Sciatic nerve (tissue), 2 donors: ENCODE data around the gene IL17RE. TPM values are rescaled to one million over a fixed set of nuclear protein-coding genes. Genes with fewer than 3 reads are reported as not detected.
A peak's percentile ranks its signal among the peaks of the same experiment; 100 is the strongest.
"Not testable (repeated sequence)": the region's sequence is repeated elsewhere in the genome, so short reads cannot be mapped to it uniquely, and the experiment has no call there.

Experiments
- ATAC-seq: fragments of 200-7000 bp; cut with Tn5 transposase; one replicate; pipeline ENCODE4 v1.9.1; 2020; ENCODE audit warnings: mild to moderate bottlenecking, moderate library complexity
- DNase-seq: peaks from one replicate; pipeline ENCODE4 v3.0.0-alpha.2; 2020; ENCODE audit warnings: low spot score
- intact Hi-C: fragments of 100-400 bp; cut with DNase I; formaldehyde crosslinking; loops from one replicate; pipeline ENCODE4 v1.14.2; 2022
- total RNA-seq: library from RNA; stranded (reverse); fragmentation: NEBNext Ultra II Directional; extraction: Animal tissue kit (Norgen Biotek cat#: 25700); gene quantifications from one replicate; pipeline ENCODE4 v1.2.1, GENCODE V29; 2021
- donor health status: DM: no; HTN: no; CAD: no.
- donor health status: DM: no; HTN: no; CAD: no.

Gene IL17RE
- total RNA-seq, 1 donor from 2014 or later = 5.3 TPM

GRCh38 chr3:9878700-9879099 is 23.9 kb upstream of the IL17RE start:
- intact Hi-C loops = no loop called here
- DNase-seq (no peak), ATAC-seq (peak; percentile 53)

GRCh38 chr3:9879830-9880549 is 22.7 kb upstream of the IL17RE start, which contains the start of gene CIDEC:
Gene CIDEC (minus strand): TSS chr3:9880253. CDS start chr3:9878486, 1,767 bp downstream.
- ATAC-seq (peak; percentile 52), DNase-seq (no peak)
- intact Hi-C loops = no loop called here

- intact Hi-C loops = no loop called here
- no peak for DNase-seq
Observed at GRCh38 chr3:9881441-9881840, 21.2 kb upstream of the IL17RE start.

DNA sequence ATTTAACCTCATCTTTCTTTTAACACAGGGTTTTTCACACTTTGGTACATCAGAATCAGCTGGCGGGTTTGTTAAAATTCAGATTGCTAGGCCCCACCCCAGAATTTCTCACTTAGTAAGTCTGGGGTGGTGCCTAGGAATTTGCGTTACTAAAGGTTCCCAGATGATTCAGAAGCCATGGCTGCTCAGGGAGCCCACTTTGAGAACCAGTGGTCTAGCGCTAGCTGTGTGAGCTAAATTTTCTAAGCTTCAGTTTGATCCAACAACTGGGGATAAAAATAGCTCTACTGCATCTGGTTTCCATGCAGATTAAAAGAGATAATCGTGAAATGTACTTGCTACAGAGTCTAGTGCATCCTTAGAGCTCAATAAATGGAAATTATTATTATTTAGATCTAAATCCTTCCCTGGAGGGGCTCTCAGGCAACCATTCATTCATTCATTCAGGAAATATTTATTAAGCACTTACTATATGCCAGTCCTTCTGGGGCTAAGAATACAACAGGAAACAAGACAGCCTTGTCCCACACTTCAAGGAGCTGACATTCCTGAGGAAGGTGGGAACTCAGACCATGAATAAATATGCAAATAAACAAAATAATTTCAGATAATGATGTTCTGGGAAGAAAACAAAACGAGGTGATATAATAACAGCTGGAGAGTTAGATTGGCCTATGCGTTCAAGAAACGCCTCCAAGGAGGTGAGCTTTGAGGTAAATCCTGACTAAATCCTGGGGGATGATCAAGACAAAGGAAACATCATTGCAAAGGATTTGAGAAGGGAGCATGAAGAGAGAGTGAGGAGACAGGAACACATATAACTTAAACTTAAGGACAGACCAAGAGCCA is 18.7 kb upstream of the IL17RE start:
- intact Hi-C loops = no loop called here
- no peak for DNase-seq
- no peak for ATAC-seq

More at GRCh38 chr3:9881441-9881840, 21.2 kb upstream of the IL17RE start:
- no peak for ATAC-seq

- DNase-seq (no peak), ATAC-seq (peak; percentile 15)
- intact Hi-C loops = no loop called here
Observed at GRCh38 chr3:9884555-9885165, 18.0 kb upstream of the IL17RE start.

- no peak for DNase-seq
- intact Hi-C loops = no loop called here
- no peak for ATAC-seq
Observed at GRCh38 chr3:9886328-9886727, 16.3 kb upstream of the IL17RE start.

- intact Hi-C loops = no loop called here
- DNase-seq (no peak), ATAC-seq (no peak)
Observed at GRCh38 chr3:9887480-9887879, 15.2 kb upstream of the IL17RE start.

DNA sequence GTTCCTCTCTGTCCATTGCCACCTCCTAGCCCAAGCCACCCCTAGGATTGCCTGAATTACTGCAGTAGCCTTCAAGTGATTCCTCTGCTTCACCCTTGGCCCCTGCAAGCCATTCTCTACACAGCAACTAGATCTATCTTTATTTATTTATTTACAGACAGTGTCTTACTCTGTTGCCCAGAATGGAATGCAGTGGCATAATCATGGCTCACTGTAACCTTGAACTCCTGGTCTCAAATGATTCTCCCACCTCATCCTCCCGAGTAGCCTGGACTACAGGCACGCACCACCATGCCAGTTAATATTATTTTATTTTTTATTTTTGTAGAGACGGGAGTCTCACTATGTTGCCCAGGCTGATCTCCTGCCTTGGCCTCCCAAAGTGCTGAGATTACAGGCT is 14.1 kb upstream of the IL17RE start:
- no peak for ATAC-seq
- intact Hi-C loops = no loop called here
- DNase-seq = no peak

DNA sequence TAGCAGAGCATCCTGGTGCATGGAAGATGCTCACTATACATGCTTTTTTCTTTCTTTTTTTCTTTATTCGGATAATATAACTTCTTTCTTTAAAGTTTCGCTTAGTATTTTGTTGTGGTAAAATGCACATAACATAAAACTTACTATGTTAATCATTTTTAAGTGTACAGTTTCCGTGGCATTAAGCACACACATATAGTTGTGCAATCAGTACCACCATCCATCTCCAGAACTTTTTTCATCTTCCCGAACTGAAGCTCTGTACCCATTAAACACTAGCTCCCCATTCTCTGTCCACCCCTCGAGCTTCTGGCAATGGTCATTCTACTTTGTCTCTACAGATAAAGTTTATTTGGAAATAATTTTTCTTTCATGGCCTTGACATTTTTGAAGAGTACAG is 13.2 kb upstream of the IL17RE start:
- DNase-seq = no peak
- intact Hi-C loops = no loop called here
- no peak for ATAC-seq

DNA sequence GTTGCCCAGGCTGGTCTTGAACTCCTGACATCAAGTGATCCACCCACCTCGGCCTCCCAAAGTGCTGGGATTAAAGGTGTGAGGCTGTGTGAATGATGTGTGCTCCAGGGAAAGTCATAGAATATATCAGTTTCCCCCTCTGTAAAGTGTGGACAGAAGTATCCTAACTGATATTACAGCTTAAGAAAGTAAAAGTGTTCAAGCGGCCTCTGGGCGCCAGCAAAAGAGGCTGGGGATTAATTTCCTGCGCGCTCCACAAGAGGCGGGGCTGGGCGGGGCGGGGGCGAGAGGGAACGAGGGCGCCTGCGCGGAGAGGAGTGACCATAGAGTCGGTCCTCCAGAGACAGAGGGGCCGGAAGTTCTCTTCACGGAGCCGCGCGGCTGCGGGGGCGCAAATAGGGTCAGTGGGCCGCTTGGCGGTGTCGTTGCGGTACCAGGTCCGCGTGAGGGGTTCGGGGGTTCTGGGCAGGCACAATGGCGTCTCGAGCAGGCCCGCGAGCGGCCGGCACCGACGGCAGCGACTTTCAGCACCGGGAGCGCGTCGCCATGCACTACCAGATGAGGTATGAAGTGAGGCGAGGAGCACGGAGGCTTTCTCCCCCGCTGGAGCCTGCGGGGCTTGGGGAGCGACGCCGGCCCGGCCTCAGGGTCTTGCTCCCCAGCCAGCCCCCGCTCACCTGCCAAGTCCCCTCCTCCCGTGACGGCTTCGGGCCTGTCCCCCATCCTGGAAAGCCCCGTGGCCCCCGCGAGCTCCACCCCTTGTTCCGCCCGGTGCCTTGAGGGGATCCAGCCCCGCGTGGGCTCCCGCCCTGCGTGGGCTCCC is 12.2 kb upstream of the IL17RE start, which contains the start of gene JAGN1:
Gene JAGN1, plus strand, starts transcription at position 362 of the 823 bp plus-strand sequence. Its CDS starts 113 bp downstream, at position 475.
- intact Hi-C loops = no loop called here
- peak; percentile 93 for DNase-seq
- ATAC-seq = peak; percentile 98

DNA sequence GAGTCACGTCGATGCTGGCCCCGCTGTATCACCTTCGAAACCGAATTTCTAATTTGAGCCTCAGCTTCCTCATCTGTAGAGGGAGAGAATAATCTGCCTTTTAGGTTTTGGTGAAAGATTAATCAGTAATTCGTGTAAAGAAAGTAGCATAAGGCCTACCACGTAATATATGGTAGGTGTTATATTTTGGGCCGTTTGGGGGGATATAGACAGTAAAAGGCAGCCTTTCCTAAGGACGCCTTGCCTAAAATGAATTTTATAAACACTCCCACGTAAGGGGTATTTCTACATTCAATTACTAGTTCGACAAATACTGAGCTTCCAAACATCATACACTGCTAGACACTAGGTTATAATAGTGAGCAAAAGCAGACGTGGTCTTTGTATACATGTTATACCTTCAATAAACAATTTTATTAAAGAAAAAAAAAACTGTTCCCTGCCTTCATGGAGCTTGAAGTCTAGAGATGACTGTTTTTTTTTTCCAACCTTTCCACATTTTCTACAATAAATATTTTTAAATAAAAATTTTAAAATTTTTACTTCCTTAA is 11.5 kb upstream of the IL17RE start:
- ATAC-seq (no peak), DNase-seq (no peak)
- intact Hi-C loops = no loop called here

DNA sequence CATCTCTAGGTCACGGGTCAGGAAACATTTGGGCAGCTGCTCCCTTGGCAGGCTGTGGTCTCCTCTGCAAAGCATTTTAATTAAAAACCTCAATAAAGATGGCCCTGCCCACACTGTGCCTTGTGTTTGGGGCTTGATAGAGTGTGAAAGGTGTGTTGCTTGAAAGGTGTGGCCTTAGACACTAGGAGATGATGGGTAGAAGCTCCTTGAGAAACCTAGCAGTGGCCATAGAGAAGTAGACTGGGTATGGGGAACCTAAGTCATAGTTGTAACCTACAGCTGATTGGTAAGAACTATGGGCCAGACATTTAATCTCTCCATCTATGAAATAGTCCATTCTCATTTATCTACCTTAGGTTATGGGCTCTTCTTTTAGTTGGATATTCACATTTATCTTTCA is 8.9 kb upstream of the IL17RE start:
- DNase-seq (no peak), ATAC-seq (no peak)
- intact Hi-C loops = no loop called here

GRCh38 chr3:9895715-9896114 is 6.9 kb upstream of the IL17RE start:
- ATAC-seq, DNase-seq, intact Hi-C loops: not testable (repeated sequence)

DNA sequence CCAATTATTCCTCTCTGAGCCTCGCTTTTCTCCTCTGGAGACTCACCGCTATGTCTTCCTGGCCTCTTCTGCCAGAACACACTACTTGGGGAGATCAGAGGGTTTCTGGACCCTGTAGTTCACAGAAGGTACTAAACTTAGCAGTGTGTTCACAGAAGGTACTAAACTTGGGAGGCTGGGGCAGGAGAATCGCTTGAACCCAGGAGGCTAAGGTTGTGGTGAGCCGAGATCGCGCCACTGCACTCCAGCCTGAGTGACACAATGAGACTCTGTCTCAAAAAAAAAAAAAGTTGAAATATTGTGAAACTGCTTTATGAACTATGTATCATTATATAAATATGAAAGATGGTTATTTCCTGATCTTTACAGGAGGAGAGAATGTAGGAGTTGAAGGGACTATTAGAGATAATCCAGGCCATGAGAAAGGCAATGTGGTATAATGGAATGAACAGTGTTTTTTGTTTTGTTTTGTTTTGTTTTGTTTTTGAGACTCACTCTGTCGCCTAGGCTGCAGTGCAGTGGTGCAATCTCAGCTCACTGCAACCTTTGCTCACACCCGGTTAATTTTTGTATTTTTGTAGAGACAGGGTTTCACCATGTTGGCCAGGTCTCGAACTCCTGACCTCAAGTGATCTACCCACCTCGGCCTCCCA is 5.8 kb upstream of the IL17RE start:
- ATAC-seq, intact Hi-C loops, DNase-seq: not testable (repeated sequence)

- DNase-seq (no peak), ATAC-seq (peak; percentile 21)
- intact Hi-C loops = no loop called here
Observed at GRCh38 chr3:9897408-9898372, 5.0 kb upstream of the IL17RE start.

DNA sequence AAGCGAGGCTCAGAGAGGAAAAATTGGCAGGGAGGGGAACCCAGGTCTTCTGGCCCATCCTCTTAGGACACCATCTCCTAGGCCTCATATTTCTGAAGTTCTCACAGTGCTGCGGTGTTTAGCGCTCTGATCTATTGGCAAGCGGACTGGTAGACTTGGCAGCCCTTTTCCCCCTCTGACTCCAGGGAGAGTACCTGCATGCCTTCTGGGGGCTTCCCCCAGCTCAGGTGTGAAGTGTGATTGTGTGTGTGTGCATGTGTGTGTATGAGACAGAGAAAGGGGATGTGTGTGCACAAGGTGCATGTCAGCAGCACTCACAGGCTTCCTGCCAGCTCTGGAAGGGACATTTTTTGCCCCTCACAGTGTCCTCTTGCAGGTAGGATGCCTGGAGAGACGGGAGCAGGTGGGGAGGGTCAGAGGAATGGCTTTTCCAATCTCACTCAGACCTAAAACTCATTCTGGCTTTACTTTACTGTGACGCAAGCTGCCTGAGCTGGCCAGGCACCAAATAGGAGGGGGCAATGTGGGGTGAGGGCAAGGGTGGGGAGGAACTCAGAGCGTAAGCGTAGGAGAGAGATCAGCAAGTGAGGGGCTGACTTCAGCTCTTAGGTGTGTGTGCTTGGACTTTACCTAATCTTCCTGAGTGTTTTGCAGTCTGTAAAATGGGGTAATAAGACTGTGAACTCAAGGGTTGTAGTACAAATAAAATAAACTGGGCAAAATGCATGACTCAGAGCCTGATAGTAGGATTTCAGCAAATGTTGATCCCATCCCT is 4.0 kb upstream of the IL17RE start:
- intact Hi-C loops = no loop called here
- DNase-seq (no peak), ATAC-seq (no peak)
